CD4-positive, alpha-beta T cell treated with Interleukin-1 beta for 1 hour (primary cell): ENCODE data around the gene GTF2F1.
"Not testable (repeated sequence)": the region's sequence is repeated elsewhere in the genome, so short reads cannot be mapped to it uniquely, and the experiment has no call there.

Experiments used
- DNase-seq, 2 donors: peaks; one replicate each; pipeline ENCODE4 v3.0.0-alpha.2; 2020 to 2022

GTF2F1 gene

GRCh38 chr19:6416658-6417405 lies 23.9 kb upstream of the GTF2F1 start:
- no peak for DNase-seq

DNA sequence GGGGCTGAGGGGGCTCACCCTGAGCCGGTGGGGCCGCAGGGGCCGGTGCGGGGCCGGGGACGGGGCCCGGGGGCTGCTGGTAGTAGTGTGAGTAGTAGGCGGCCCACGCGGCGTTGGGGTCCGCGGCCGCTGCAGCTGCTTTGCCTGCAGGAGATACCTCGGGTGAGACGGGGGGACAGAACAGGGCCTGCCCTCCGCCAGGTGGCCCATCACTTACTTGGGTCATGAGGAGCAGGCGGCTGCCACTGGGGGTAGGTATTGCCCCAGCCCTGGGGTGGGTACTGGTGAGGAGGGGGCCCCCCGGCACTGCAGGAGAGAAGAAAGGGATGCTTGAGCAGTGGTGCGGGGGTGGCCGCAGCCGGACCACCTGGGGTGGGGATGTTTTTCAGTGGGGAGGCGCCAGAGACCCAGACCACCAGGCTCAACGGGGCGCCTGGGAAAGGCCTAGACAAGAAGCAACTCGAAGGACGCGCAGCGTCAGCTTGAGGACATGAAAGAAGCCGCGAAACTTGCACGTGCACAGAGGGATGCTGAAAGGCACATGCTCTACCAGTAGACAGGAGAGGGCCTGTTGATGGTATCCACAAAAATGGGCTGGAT lies 22.7 kb upstream of the GTF2F1 start:
- no peak for DNase-seq

DNA sequence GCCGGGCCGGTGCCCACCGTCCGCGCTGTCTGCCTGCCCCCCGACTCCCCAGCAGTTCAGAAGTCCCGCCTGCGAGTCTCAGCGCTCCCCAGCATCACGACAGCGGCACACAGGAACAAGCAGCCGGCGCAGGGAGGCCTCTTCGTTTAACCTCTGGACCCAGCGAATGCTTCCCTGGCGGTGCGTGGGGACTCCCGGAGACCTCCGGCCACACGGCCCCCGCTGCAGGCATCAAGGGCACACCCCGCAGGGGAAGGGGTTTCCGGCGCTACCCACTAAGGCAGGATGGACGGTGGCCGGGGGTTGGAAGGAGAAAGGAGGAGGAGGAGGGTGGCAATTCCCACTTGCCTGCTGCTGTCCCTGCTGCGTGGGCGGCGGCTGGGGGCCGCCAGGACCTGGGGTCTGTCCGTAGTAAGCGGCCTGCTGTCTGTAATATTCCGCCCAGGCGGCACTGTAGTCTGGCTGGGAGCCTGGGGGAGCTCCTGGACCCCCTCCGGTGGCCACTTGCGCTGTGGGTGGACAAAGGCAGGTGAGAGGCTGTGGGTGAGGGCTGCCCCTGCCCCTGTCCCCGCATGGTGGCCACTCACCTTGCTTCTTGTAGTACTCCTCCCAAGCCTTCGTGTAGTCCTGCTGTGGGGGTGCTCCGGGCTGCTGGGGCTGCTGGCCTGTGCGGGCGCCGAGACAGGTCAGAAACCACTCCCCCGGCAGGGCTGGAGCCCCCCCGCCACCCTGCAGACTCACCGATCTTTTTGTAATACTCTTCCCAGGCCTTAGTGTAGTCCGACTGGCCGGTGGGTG lies 22.0 kb upstream of the GTF2F1 start:
- DNase-seq = no peak

GRCh38 chr19:6413721-6414643 lies 21.0 kb upstream of the GTF2F1 start:
- no peak for DNase-seq

DNA sequence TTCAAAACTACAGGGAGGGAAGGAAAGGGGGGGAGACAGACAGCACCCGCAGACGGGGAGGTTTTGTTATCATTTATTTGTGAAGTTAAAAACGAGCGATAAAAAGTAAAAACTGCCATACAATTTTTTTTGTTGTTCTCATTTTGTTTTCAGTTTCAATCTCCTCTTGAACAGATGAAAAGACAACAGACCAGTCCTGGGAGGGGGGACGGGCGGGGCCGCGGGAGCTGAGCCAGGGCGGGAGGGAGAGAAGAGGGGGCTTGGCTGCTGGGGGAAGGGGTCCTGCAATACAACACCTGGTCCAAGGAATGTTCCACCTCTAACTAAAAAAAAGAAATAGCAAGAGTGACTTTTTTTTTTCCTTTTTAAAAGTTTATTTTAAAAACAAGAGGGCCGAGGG lies 20.3 kb upstream of the GTF2F1 start:
- no peak for DNase-seq

GRCh38 chr19:6412447-6413091 lies 19.6 kb upstream of the GTF2F1 start:
- peak; percentile 42 to 56 for DNase-seq

DNA sequence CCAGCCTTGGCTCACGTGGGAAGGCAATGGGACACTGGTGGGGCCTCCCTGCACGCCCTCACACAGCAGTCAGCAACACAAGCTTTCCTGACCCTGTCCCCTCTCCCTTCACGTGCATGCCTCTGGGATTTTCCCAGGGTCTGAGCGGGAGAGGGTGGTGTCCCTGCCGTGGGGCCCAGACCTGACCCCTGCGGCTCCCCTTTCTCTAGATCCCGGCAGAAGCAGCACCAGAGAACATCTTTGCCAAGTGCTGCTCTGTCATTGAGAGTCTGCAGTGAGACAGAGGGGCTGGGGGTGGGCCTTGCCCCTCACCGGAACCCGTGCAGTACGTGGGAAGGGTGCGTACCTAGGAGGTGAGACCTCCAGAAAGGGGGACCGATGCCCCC lies 19.1 kb upstream of the GTF2F1 start:
- no peak for DNase-seq

GRCh38 chr19:6409346-6409745 lies 16.4 kb upstream of the GTF2F1 start:
- DNase-seq = no peak

DNA sequence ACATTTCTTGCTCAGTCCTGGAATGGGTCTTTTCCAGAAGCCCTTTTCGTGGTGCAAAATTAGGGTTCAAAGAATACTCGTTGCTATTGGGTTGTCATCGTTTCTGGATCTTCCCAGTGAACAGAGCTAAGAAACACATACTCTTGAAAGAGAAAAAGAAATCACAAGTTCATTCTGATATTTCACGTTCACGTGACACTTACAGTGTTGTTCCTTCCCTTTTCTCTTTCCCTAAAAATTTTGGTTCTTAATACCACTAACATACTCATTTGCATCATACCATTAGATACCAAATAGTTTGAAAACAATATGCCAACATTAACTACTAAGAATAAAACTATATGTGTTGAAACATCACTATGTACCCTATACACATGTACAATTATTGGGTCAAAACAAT lies 13.4 kb upstream of the GTF2F1 start:
- no peak for DNase-seq

DNA sequence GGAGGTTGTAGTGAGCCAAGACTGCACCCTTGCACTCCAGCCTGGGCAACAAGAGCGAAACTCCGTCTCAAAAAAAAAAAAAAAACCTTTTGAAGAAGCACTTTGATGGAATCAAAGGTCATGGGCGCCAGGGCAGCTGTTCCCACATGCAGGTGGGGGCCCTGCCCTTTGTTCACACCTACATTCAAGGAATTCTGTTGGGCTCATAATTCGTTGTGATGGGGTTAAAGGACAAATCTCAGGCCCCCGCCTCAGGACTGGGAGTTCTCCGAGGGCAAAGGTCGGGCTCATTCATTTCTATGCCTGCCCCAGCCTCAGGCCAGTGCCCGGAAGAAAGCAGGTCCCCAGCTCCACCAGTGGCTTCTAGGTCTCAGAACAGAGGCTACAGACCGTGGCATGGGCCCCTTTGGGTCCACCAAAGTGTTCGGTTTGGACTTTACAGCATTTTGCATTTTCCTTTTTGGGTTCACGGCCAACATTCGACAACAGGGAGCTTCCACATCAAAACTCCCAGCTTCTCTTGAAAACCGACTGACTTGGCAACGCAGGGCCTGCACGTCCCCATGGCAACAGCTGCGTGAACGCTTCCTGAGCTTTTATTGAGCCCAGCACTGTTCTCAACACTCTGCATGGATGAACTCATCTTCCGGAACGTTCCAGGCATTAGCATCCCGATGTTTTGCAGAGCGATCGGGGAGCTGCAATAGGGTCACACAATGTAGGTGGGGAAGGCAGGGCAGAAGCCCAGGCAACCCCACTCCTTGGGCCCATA lies 10.1 kb upstream of the GTF2F1 start:
- no peak for DNase-seq

- no peak for DNase-seq
Observed at GRCh38 chr19:6402058-6402457, 9.1 kb upstream of the GTF2F1 start.

GRCh38 chr19:6400062-6400944 lies 7.3 kb upstream of the GTF2F1 start:
- DNase-seq = not testable (repeated sequence)

DNA sequence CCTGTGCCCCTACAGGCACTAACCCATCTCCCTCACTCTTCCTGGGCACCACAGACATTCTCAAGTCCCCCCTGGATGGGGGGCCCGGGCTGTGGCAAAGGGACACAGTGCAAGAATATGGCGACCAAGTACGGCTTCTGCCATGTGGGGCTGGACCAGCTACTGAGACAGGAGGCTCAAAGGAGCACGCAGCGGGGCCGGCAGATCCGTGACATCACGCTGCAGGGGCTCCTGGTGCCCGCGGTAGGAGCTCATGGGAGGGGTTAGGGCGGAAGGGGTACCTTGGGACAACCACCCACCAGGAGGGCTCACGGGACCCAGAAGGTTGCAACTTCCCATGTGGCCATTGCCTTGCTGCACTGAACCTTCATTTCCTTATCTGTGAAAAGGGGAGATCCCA lies 3.3 kb upstream of the GTF2F1 start:
- no peak for DNase-seq

DNA sequence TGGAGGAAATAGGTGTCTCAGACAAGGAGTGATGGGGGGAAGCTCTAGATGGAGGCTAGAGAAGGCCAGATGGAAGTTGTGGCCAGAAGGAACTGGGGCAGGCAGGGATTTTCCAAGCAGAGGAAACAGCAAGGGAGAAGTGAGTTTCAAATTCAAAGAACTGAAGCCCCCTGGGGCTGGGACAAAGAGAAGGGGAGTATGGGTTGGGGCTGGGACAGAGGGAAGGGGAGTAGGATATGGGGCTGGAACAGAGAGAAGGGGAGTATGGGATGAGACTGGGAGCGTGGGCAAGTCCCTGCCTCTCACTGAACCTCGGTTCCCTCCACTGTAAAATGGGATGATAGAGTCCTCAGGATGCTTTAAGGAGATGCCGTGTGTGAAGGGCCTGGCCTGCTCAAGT lies 1.9 kb upstream of the GTF2F1 start:
- no peak for DNase-seq

DNA sequence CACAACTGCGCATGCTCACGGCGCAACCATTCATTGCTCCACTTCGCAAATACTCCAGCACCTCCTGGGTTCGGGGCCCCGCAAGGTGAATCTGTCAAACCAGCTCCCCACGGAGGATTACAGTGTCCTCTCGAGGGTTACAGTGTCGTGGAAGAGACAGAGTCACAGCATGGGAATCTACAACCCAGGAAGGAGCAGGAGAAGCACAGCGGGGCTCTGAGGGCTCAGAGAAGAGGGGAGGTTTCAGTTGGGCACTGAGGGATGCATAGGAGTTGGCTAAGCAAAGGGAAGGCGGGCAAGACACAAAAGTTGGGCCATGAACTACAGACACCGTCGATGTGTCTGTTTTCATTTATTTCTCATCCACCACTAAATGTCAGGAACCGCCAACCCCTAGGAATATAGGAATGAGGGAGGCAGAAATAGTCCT lies 1.0 kb upstream of the GTF2F1 start:
- peak; percentile 77 to 80 for DNase-seq

DNA sequence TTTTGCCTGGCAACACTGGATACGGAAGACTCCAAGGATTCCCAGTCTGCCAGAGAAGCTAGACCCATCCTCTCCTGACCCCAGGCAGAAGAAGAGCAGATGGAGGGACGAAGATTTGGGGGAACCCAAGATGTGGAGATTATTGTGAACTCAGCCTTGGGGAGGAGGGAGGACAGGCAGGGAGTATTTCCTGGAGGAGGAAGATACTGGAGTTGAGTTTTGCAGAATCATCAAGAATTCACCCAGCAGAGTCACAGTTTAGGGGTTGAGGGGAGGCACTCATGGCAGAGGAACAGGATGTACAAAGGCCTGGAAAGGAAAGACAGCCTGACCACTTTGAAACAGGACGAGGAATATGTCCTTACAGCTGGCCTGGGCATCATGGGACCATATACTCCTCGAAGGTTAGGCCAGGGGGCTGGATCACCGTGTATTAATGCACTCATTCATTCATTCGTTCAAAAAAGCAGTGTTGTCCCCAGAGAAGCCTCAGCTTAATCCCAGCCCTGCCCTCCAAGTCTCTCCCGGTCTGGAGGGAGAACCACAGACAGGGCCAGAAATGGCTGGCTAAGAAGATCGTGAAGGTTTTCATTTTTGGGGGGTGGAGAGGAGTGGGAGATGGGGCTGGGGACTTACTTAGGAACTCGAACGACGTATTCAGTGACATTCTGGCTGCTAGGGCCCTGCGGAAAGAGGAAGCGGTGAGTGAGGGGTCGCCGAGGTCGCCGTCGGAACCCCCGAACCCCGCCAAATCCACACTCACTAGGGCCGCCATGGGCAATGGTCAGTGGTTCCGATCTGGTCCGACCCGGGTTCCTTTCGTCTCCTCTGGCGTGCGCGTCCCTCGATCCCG lies 517 bp downstream of the GTF2F1 start:
- no peak for DNase-seq

- no peak for DNase-seq
Observed at GRCh38 chr19:6387372-6387771, 5.6 kb downstream of the GTF2F1 start.

DNA sequence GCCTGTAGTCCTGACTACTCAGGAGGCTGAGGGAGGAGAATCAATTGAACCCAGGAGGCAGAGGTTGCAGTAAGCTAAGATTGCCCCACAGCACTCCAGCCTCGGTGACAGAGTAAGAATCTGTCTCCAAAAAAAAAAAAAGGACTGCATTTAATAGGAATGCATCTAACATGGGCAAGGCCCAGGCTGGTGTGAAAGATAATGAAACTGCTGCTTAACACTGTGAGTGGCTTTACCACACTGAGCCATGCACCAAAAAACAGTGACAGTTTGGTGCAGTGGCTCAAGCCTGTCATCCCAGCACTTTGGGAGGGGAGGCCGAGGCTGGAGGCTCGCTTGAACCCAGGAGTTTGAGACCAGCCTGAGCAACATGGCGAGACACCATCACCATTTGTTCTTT lies 8.6 kb downstream of the GTF2F1 start:
- no peak for DNase-seq

GRCh38 chr19:6383188-6383587 lies 9.8 kb downstream of the GTF2F1 start:
- no peak for DNase-seq
